PC-9 (cell line): ENCODE results near the gene ROBO2. TPM values are rescaled to one million over a fixed set of nuclear protein-coding genes. Genes with fewer than 3 reads are reported as not detected.

ENCODE experiments used
- BruUV-seq: library from RNA; stranded (reverse); fragments of 400-500 nt; replicated peaks from 2 replicates; lab custom pipeline; 2021; lab: Mats Ljungman, UMichigan
- CTCF ChIA-PET: fragments of 300-600 bp; sonication (Branson Sonifier 250); formaldehyde crosslinking; loops from one replicate; lab custom pipeline; 2022; ENCODE audit warnings: antibody characterized with exemption; lab: Charles Lee
- POLR2A ChIA-PET: fragments of 300-600 bp; sonication (Branson Sonifier 250); formaldehyde crosslinking; loops from one replicate; lab custom pipeline; 2022; ENCODE audit warnings: antibody characterized with exemption; ENCODE audit not compliant: unreplicated experiment; lab: Charles Lee
- DNase-seq, 2 experiments: peaks; one replicate each; pipeline versions ENCODE4 v3.0.0 to v3.0.0-alpha.2; 2015 to 2022; ENCODE audit warnings: mixed read lengths in 1 of 2
- H2AFZ ChIP-seq: fragments of 200-600 bp; sonication (generic); 2 replicates; pipeline ENCODE4 v1.8.1; 2017; ENCODE audit warnings: antibody characterized with exemption
- H3F3A ChIP-seq: fragments of 200-600 bp; sonication (generic); 2 replicates; pipeline ENCODE4 v1.8.1; 2017; ENCODE audit warnings: antibody characterized with exemption, mild to moderate bottlenecking, low read depth; ENCODE audit not compliant: insufficient read depth
- H3K27ac ChIP-seq: fragments of 200-600 bp; sonication (generic); 2 replicates; pipeline ENCODE4 v1.6.1; 2016; ENCODE audit warnings: mixed run types
- H3K27me3 ChIP-seq: fragments of 200-600 bp; sonication (generic); 2 replicates; pipeline ENCODE4 v1.6.1; 2016; ENCODE audit warnings: low read depth, mixed run types; ENCODE audit not compliant: insufficient read depth
- H3K36me3 ChIP-seq: fragments of 200-600 bp; sonication (generic); 2 replicates; pipeline ENCODE4 v1.6.1; 2016; ENCODE audit warnings: low read depth, mixed run types
- H3K4me1 ChIP-seq: fragments of 200-600 bp; sonication (generic); replicated peaks from 2 replicates; pipeline ENCODE4 v1.6.1; 2016; ENCODE audit warnings: mixed run types; ENCODE audit not compliant: insufficient read depth
- H3K4me2 ChIP-seq: fragments of 200-600 bp; sonication (generic); 2 replicates; pipeline ENCODE4 v1.6.1; 2017; ENCODE audit warnings: mixed run types
- H3K4me3 ChIP-seq: fragments of 200-600 bp; sonication (generic); 2 replicates; pipeline ENCODE4 v1.6.1; 2016; ENCODE audit warnings: mixed run types
- H3K79me2 ChIP-seq: fragments of 200-600 bp; sonication (generic); 2 replicates; pipeline ENCODE4 v1.6.1; 2017; ENCODE audit warnings: low read depth, mixed run types
- H3K9me2 ChIP-seq: fragments of 200-600 bp; sonication (generic); 2 replicates; pipeline ENCODE4 v1.8.1; 2017; ENCODE audit warnings: mild to moderate bottlenecking; ENCODE audit not compliant: insufficient read depth
- H3K9me3 ChIP-seq: fragments of 200-600 bp; sonication (generic); 2 replicates; pipeline ENCODE4 v1.8.1; 2016; ENCODE audit warnings: low read depth; ENCODE audit not compliant: insufficient read depth
- H4K20me1 ChIP-seq: fragments of 200-600 bp; sonication (generic); 2 replicates; pipeline ENCODE4 v1.8.1; 2017; ENCODE audit not compliant: insufficient read depth
- CTCF ChIP-seq: fragments of 200-600 bp; sonication (generic); conservative IDR thresholded peaks from 2 replicates; pipeline ENCODE4 v1.6.1; 2017; ENCODE audit warnings: mixed run types, antibody characterized with exemption, mild to moderate bottlenecking, moderate library complexity
- EZH2 ChIP-seq: fragments of 200-600 bp; sonication (generic); IDR thresholded peaks from 2 replicates; pipeline ENCODE4 v1.8.0; 2017; ENCODE audit warnings: antibody characterized with exemption, low read depth
- intact Hi-C: fragments of 100-400 bp; cut with micrococcal nuclease; formaldehyde crosslinking; loops from one replicate; pipeline ENCODE4 v1.10.0; 2022; ENCODE audit not compliant: unreplicated experiment
- total RNA-seq: library from RNA; stranded (reverse); gene quantifications from 2 replicates; pipeline ENCODE4 v1.2.3, GENCODE V29; 2021

Gene ROBO2
- total RNA-seq, 1 experiment from 2014 or later = 0.39 TPM

GRCh38 chr3:77381431-77381830 is 341.5 kb downstream of the ROBO2 start:
- Histone ChIP-seq H3F3A (no peaks in the 10 kb centered on the region), H3K9me3 (no peaks in the 10 kb centered on the region), H3K4me1 (no peaks in the 10 kb centered on the region), H3K4me2 (no peak overlapping the region), H3K36me3 (no peaks in the 10 kb centered on the region), H3K9me2 (no peaks in the 10 kb centered on the region), H3K27ac (no peak overlapping the region), H2AFZ (no peak overlapping the region), H3K4me3 (no peak overlapping the region), H3K79me2 (no peaks in the 10 kb centered on the region), H3K27me3 (no peaks in the 10 kb centered on the region), H4K20me1 (no peaks in the 10 kb centered on the region)
- ChIA-PET POLR2A (no interaction called here), CTCF (interaction anchor here (0.7 kb wide), 1 partner anchor 418 kb away, joined by 4 read pairs; no protein-coding TSS in a partner anchor)
- no peak for DNase-seq
- no TSS peak for BruUV-seq
- TF ChIP-seq EZH2 (no peak), CTCF (no peak)
- intact Hi-C loops = no loop called here

GRCh38 chr3:77392181-77392580 is 352.3 kb downstream of the ROBO2 start:
- Histone ChIP-seq H3K9me3 (no peaks in the 10 kb centered on the region), H3K27ac (no peak overlapping the region), H3K27me3 (no peaks in the 10 kb centered on the region), H3F3A (no peaks in the 10 kb centered on the region), H3K4me3 (no peak overlapping the region), H3K4me2 (no peak overlapping the region), H3K36me3 (no peaks in the 10 kb centered on the region), H2AFZ (no peak overlapping the region), H3K9me2 (no peaks in the 10 kb centered on the region), H3K4me1 (no peaks in the 10 kb centered on the region), H3K79me2 (no peaks in the 10 kb centered on the region), H4K20me1 (no peaks in the 10 kb centered on the region)
- no TSS peak for BruUV-seq
- CTCF ChIA-PET = no interaction called here
- intact Hi-C loops = no loop called here
- DNase-seq = no peak
- POLR2A ChIA-PET = no interaction called here
- TF ChIP-seq CTCF = no peak
- no peak for TF ChIP-seq EZH2

- TF ChIP-seq EZH2 (no peak), CTCF (no peak)
- intact Hi-C loops = no loop called here
- BruUV-seq = no TSS peak
- POLR2A ChIA-PET = no interaction called here
- Histone ChIP-seq H2AFZ (no peak overlapping the region), H3K36me3 (no peaks in the 10 kb centered on the region), H4K20me1 (no peaks in the 10 kb centered on the region), H3F3A (no peaks in the 10 kb centered on the region), H3K27me3 (no peaks in the 10 kb centered on the region), H3K79me2 (no peaks in the 10 kb centered on the region), H3K4me1 (no peaks in the 10 kb centered on the region), H3K27ac (no peak overlapping the region), H3K9me3 (no peaks in the 10 kb centered on the region), H3K4me3 (no peak overlapping the region), H3K9me2 (no peaks in the 10 kb centered on the region), H3K4me2 (no peak overlapping the region)
- no peak for DNase-seq
- CTCF ChIA-PET = no interaction called here
These were observed 354.1 kb downstream of the ROBO2 start for GRCh38 chr3:77394046-77394445.
